ENCODE measurements around the gene ZNF165.

ZNF165 gene

DNA sequence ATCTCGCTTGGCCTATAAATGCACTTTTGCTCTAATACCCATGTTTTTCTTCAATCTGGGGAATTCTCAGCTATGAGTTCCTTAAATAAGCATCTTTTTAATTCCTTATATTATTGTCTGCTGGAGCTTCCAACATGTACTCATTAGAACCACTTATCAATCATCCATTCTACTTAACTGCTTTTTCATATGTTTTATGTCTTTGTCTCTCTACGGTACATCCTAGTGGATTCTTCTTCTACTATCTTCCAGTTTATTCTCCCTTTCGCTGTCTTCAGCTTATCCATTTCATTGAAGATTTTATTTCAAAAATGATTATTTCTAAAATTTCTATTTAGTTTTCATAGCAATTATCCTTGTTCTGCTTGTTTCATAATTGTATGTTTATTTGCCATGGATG is 31.6 kb downstream of the ZNF165 start:
- TF ChIP-seq, protein P1, sequence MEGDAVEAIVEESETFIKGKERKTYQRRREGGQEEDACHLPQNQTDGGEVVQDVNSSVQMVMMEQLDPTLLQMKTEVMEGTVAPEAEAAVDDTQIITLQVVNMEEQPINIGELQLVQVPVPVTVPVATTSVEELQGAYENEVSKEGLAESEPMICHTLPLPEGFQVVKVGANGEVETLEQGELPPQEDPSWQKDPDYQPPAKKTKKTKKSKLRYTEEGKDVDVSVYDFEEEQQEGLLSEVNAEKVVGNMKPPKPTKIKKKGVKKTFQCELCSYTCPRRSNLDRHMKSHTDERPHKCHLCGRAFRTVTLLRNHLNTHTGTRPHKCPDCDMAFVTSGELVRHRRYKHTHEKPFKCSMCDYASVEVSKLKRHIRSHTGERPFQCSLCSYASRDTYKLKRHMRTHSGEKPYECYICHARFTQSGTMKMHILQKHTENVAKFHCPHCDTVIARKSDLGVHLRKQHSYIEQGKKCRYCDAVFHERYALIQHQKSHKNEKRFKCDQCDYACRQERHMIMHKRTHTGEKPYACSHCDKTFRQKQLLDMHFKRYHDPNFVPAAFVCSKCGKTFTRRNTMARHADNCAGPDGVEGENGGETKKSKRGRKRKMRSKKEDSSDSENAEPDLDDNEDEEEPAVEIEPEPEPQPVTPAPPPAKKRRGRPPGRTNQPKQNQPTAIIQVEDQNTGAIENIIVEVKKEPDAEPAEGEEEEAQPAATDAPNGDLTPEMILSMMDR (IDR thresholded peaks at IDR 0.05), result no peak

DNA sequence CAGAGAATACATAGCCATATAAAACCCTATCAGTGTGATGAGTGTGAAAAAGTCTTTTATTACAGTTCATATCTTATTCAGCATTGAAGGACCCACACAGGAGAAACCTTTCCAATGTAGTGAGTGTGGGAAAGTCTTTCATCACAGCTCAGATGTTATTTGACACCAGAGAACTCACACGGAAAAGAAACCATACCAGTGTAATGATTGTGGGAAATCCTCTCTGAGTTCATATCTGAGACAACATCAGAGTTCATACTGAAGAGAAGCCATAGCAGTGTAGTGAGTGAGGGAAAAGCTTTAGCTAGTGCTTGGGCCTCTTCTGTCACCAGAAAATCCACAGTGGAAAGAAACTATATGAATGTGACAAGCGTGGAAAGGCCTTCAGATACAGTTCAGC is 35.4 kb downstream of the ZNF165 start:
- TF ChIP-seq, protein P1 (IDR thresholded peaks at IDR 0.05), result no peak

DNA sequence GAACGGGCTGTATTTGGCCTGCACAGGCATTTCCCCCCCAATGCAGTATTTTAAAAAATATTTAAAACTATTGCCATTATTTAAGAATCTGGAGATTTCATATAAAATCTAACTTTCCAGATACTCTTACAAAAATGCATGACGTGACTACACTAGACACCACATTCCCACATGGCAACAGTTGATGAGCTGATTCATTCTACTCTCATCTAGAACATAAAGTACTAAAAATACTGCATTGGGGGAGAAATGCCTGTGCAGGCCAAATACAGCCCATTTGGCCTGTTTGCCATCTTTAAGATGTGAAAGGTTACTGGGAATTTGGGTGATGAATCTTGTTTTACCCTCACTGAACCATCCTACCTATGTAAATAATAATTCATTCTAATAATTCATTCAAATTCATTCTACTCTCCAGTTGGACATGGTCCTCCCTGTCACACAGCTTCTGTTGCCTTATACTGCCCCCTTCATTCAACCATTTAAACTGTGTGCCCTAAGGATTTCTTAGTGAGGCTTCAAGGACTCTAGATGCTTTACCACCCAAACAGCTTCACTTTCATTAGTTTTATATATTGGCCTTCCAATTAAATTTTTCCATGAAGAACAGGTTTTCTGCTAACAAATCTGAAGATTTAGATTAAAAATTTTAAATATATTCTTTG is 37.1 kb downstream of the ZNF165 start:
- TF ChIP-seq, protein P1 (IDR thresholded peaks at IDR 0.05), result no peak

DNA sequence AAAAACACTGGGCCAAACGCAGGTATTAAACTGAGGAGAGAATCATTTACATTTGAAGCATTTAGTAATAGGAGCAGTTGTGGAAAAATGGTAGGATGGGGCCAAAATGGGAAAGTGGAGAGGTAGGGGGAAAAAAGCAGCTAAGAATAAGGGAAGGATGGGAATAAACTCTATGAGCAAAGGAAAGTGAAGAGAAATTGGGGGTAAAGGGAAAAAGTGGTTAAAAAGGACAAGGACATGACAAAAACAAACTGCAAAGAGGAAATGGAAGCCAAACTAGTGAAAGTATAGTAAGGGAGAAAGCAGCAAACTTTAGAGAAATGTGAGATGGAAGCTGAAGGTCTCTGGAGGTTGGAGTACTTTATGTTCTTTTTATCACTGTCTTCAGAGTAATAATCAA is 37.8 kb downstream of the ZNF165 start:
- TF ChIP-seq, protein P1 (IDR thresholded peaks at IDR 0.05), result no peak

DNA sequence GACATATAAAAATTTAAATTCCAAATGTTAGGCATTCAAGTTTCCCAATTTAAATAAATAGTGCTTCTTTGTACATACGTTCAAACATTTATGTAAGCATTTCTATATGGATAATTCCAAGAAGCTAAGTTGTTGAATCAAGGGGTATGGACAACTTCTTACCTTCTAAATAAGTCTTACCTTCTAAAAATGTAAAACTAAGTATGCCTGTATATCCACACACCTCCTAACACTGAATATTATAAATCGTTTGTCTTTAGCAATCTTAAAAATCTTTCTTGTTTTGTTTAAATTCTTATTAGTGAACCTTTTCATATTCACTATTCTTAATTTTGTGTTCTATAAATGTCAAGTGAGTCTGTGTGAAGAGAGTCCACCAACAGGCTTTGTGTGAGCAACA is 41.5 kb downstream of the ZNF165 start:
- TF ChIP-seq, protein P1 (IDR thresholded peaks at IDR 0.05), result no peak

DNA sequence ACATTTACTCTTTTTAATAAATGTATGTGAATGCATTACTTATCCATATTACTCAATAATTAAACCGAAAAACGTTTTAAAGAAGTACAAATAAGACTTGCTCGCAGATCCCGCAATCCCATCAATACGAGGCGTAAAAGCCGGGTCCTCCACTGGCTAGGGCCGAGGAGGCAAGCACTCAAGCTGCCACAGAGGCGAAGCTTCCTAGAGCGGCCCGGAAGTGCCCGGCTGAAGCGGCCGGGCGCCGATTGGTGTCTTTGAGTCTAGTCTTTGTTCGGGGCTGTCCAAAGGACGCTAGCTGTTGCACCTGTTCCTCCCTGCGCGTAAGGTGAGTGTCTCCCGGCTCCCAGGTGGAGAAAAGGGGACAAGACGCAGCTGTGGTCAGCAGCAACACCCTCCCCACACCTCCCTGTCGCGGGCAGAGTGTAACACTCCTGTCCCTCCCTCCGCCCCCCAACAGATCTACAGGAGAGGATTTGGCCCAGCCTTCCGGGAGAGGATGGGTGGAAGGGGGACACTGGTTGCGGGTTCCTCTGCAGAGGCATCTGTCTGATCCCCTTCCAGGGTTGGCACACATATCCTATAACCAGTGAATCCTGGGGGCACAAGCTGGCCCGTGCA is 44.1 kb downstream of the ZNF165 start, which contains the start of gene ZSCAN16:
Gene ZSCAN16 (plus strand): TSS at position 260 of the 621 bp plus-strand sequence. CDS start 835 bp downstream, outside the sequence.
- TF ChIP-seq, protein P1 (IDR thresholded peaks at IDR 0.05), result no peak

DNA sequence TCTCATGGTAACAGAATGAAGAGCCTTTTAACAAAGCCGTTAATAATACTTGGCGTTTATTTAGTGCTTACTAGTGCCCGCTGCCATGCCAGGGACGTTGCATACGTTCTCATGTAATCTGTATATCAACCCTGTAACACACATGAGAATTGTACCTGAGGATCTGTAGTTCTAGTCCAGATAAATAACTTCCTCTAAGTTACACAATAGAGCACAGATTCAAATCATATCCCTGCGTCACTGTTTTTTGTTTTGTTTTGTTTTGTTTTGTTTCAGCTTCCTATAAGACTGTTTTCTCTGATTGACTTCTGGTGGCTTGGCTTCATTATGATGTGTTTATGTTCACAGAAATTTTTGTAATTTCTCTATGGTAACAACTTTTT is 44.6 kb downstream of the ZNF165 start:
- TF ChIP-seq, protein P1 (IDR thresholded peaks at IDR 0.05), result no peak

All from LNCAP (cell line).